ENCODE results near the gene IL1R2. TPM values are rescaled to one million over a fixed set of nuclear protein-coding genes. Genes with fewer than 3 reads are reported as not detected.

IL1R2 gene
- total and polyA plus RNA-seq, 2 of the 8 experiments (the other 6 are each of a cell fraction or from before 2014, with no cell fraction given): 0.06 TPM; not detected in 1

GRCh38 chr2:101956465-101957438, 35.0 kb upstream of the IL1R2 start:
- Histone ChIP-seq H3K9me3 (ENCODE audit: insufficient read depth in 2 of 2, low read depth in 1 of 2, low read length in 1 of 2) (peaks cover 4% of the 10 kb centered on the region in 2 experiments; a peak in 2 of 4 replicates), H2BK120ac (replicated peaks; ENCODE audit: low read depth, low read length) (no peak overlapping the region), H4K8ac (ENCODE audit: extremely low read depth, insufficient read depth, low read length) (no peak overlapping the region), H2AFZ (ENCODE audit: low read length) (no peak overlapping the region), H4K20me1 (replicated peaks in 1 of 2; ENCODE audit: control insufficient read depth in 1 of 2, insufficient read depth in 2 of 2, low read length in 2 of 2) (no peaks in the 10 kb centered on the region), H3K4me2 (ENCODE audit: insufficient read depth in 1 of 2, low read depth in 2 of 2, low read length in 2 of 2) (no peak overlapping the region), H3K27me3 (replicated peaks in 1 of 4; ENCODE audit: control insufficient read depth in 3 of 4, extremely low read depth in 1 of 4, insufficient read depth in 3 of 4, low read length in 3 of 4) (no peaks in the 10 kb centered on the region), H3K23me2 (ENCODE audit: low read depth, low read length) (no peaks in the 10 kb centered on the region), H3K23ac (ENCODE audit: insufficient read length) (no peak overlapping the region), H3K4ac (replicated peaks; ENCODE audit: insufficient read length, low read depth, low read length) (no peak overlapping the region), H3K79me2 (ENCODE audit: control insufficient read depth in 1 of 2, insufficient read depth in 2 of 2, low read length in 2 of 2) (no peaks in the 10 kb centered on the region), H4K91ac (replicated peaks; ENCODE audit: insufficient read length, low read length) (no peak overlapping the region), H3K18ac (ENCODE audit: extremely low read depth, low read length) (no peak overlapping the region), H3K27ac (ENCODE audit: low read depth, low read length) (no peak overlapping the region), H2BK15ac (ENCODE audit: low read length) (0 out of 2 replicates have a peak overlapping the region, but pooled peaks have one; percentile 16), H3K79me1 (ENCODE audit: low read depth, low read length) (no peaks in the 10 kb centered on the region), H2AK5ac (ENCODE audit: low read depth, low read length) (no peak overlapping the region), H3K14ac (ENCODE audit: insufficient read length) (no peak overlapping the region), H2BK12ac (ENCODE audit: low read depth, low read length) (no peak overlapping the region), H4K5ac (ENCODE audit: insufficient read length, low read depth, low read length) (no peak overlapping the region), H3K9ac (replicated peaks in 1 of 4; ENCODE audit: extremely low read depth in 1 of 4, low read depth in 3 of 4, low read length in 3 of 4) (no peak overlapping the region), H2BK20ac (ENCODE audit: low read length) (no peak overlapping the region), H2BK5ac (ENCODE audit: low read depth, low read length) (no peak overlapping the region), H3K36me3 (ENCODE audit: control insufficient read depth in 2 of 4, insufficient read depth in 4 of 4, low read length in 3 of 4) (no peaks in the 10 kb centered on the region), H3K56ac (replicated peaks; ENCODE audit: insufficient read length, low read depth, low read length) (no peak overlapping the region), H3K4me1 (replicated peaks in 1 of 4; ENCODE audit: control insufficient read depth in 3 of 4, insufficient read depth in 4 of 4, low read length in 3 of 4) (no peaks in the 10 kb centered on the region), H3K4me3 (ENCODE audit: extremely low read depth in 1 of 4, insufficient read depth in 2 of 4, low read depth in 3 of 4, low read length in 4 of 4) (no peak overlapping the region; a peak in 1 of 8 replicates)
- 61% methylated on average over 4 of the region's 4 CpGs; no CpG with 5 or more reads in 1 of the 2 experiments for WGBS, 2 experiments (ENCODE audit: extremely low coverage in 1 of 2, insufficient coverage in 1 of 2, insufficient read length in 1 of 2, insufficient replicate concordance in 2 of 2, low coverage in 1 of 2, low lambda C conversion rate in 2 of 2, missing lambda C conversion rate in 1 of 2)
- DNase-seq (ENCODE audit: low read depth in 1 of 2, low spot score in 2 of 2) (no peak), FAIRE-seq (no peak)
- TF ChIP-seq GABPA (IDR thresholded peaks at IDR 0.05; ENCODE audit: borderline replicate concordance, insufficient read depth, low read length): no peak
- TF ChIP-seq POLR2A (IDR thresholded peaks at IDR 0.05; ENCODE audit: control extremely low read depth in 1 of 2, low read depth in 2 of 2, low read length in 2 of 2): no peak
- TF ChIP-seq SP4 (IDR thresholded peaks at IDR 0.05; ENCODE audit: low read length): no peak
- TF ChIP-seq SP1 (IDR thresholded peaks at IDR 0.05; ENCODE audit: low read depth, low read length): no peak
- TF ChIP-seq SAP30 (IDR thresholded peaks at IDR 0.05; ENCODE audit: insufficient read depth, insufficient replicate concordance, low read length): no peak
- no peak for TF ChIP-seq PHF8 (conservative IDR thresholded peaks at IDR 0.05; ENCODE audit: low read depth, low read length)
- TF ChIP-seq SUZ12 (IDR thresholded peaks at IDR 0.05; ENCODE audit: low read length): no peak
- no peak for TF ChIP-seq POU5F1 (IDR thresholded peaks at IDR 0.05; ENCODE audit: low read depth, low read length)
- TF ChIP-seq SIRT6 (IDR thresholded peaks at IDR 0.05; ENCODE audit: low read length): no peak
- TF ChIP-seq KDM5A (IDR thresholded peaks at IDR 0.05; ENCODE audit: low read length): no peak
- TF ChIP-seq RBBP5 (IDR thresholded peaks at IDR 0.05; ENCODE audit: borderline replicate concordance, low read depth, low read length): no peak
- no peak for TF ChIP-seq BCL11A (IDR thresholded peaks at IDR 0.05; ENCODE audit: low read depth in 2 of 2, low read length in 2 of 2)
- ChIA-PET POLR2A (ENCODE audit: partially characterized antibody) (no interaction called here), CTCF (ENCODE audit: partially characterized antibody) (interaction anchor here (1.0 kb wide), 1 partner anchor 76 kb away, joined by 4 read pairs; no protein-coding TSS in a partner anchor)
